K562 (cell line): Measurements from ENCODE around the gene PSMA5. TPM values are rescaled to one million over a fixed set of nuclear protein-coding genes. Genes with fewer than 3 reads are reported as not detected.

Experiments
- ARID3A ChIP-seq: IDR thresholded peaks from 2 replicates; pipeline ENCODE4 v1.6.1; 2012; ENCODE audit warnings: low read depth, low read length, improper control_type of control experiment, borderline replicate concordance
- CREB3 ChIP-seq: fragments of 450-650 bp; conservative IDR thresholded peaks from 2 replicates; pipeline ENCODE4 v1.6.1; 2016; ENCODE audit warnings: missing genetic modification characterization, low read depth, mild to moderate bottlenecking, missing compliant biosample characterization, moderate library complexity
- FOXA3 ChIP-seq, 2 experiments: fragments of 450-650 bp in 1 of 2; sonication (generic) in 1 of 2; formaldehyde crosslinking; IDR thresholded peaks in 1 of 2; conservative IDR thresholded peaks in 1 of 2; 2 replicates each; pipeline versions ENCODE4 v1.4.0 to v1.8.0; 2020 to 2022; ENCODE audit warnings: mild to moderate bottlenecking in 2 of 2, missing genetic modification reagents in 1 of 2
- HMG20B ChIP-seq: fragments of 250-450 bp; sonication (Bioruptor Pico); IDR thresholded peaks from 2 replicates; pipeline ENCODE4 v1.5.0; 2021; ENCODE audit warnings: mild to moderate bottlenecking
- JUNB ChIP-seq: fragments of 450-650 bp; formaldehyde crosslinking; conservative IDR thresholded peaks from 2 replicates; pipeline ENCODE4 v1.4.0; 2020; ENCODE audit warnings: mild to moderate bottlenecking
- MAFF ChIP-seq: IDR thresholded peaks from 2 replicates; pipeline ENCODE4 v1.6.1; 2012; ENCODE audit warnings: low read length, improper control_type of control experiment
- MAFK ChIP-seq: IDR thresholded peaks from 2 replicates; pipeline ENCODE4 v1.6.1; 2011; ENCODE audit warnings: low read length, improper control_type of control experiment
- NFE2 ChIP-seq: IDR thresholded peaks from 2 replicates; pipeline ENCODE4 v1.6.1; 2014; ENCODE audit warnings: antibody characterized with exemption, low read depth
- POU5F1 ChIP-seq: fragments of 150-350 bp; IDR thresholded peaks from 2 replicates; pipeline ENCODE4 v1.6.1; 2014; ENCODE audit warnings: borderline replicate concordance, low read length, low read depth, mild to moderate bottlenecking; ENCODE audit not compliant: partially characterized antibody
- RBM17 ChIP-seq: fragments of 200-400 bp; formaldehyde crosslinking; IDR thresholded peaks from 2 replicates; pipeline ENCODE4 v1.6.1; 2017; ENCODE audit warnings: low read depth, mild to moderate bottlenecking, low read length, borderline replicate concordance
- RUNX1 ChIP-seq: sonication (generic); IDR thresholded peaks from 2 replicates; pipeline ENCODE4 v1.6.1; 2016; ENCODE audit warnings: antibody characterized with exemption, low read depth
- SP1 ChIP-seq: sonication (generic); formaldehyde crosslinking; IDR thresholded peaks from 2 replicates; pipeline ENCODE4 v1.8.1; 2022; ENCODE audit warnings: mild to moderate bottlenecking, missing genetic modification reagents
- ZNF12 ChIP-seq: sonication (generic); formaldehyde crosslinking; IDR thresholded peaks from 2 replicates; pipeline ENCODE4 v1.4.0; 2020; ENCODE audit warnings: mild to moderate bottlenecking, missing genetic modification reagents
- ZNF318 ChIP-seq, 2 experiments: fragments of 450-650 bp; IDR thresholded peaks; 2 replicates each; pipeline ENCODE4 v1.6.1; 2016; ENCODE audit warnings: mild to moderate bottlenecking in 2 of 2, borderline replicate concordance in 1 of 2, low read depth in 1 of 2, moderate library complexity in 1 of 2
- polyA plus RNA-seq, 8 experiments: library from polyadenylated mRNA; depleted of rRNA in 4 of 8; stranded (reverse) in 5 of 8; unstranded in 3 of 8; fragments of >200 nt; fragmentation: Nextera tagmentation in 2 of 8; fragmentation: Illumina TruSeq in 1 of 8; extraction: Ambion mirVana in 2 of 8; extraction: Trizol in 1 of 8; gene quantifications; 2 replicates each; pipeline versions ENCODE4 v1.2.1 to v1.2.3, GENCODE V29; 2011 to 2014; ENCODE audit warnings: inconsistent platforms in 1 of 8, missing spikeins in 1 of 8
- total RNA-seq, 7 experiments: library from RNA; depleted of rRNA in 6 of 7; stranded (reverse); fragments of >200 nt in 6 of 7; fragmentation: Illumina TruSeq in 2 of 7; extraction: Trizol in 2 of 7; gene quantifications; 2 replicates each; pipeline versions ENCODE4 v1.2.1 to v1.2.3, GENCODE V29; 2011 to 2021; ENCODE audit warnings: low replicate concordance in 1 of 7
- TF ChIP-seq, protein P1 (sequence below): fragments of 250-450 bp; sonication (Bioruptor Pico); IDR thresholded peaks from 2 replicates; pipeline ENCODE4 v1.8.0; 2021; ENCODE audit warnings: borderline replicate concordance, mild to moderate bottlenecking, moderate library complexity; ENCODE audit not compliant: poor library complexity, severe bottlenecking

The PSMA5 gene
- total and polyA plus RNA-seq, 9 of the 15 experiments (the other 6 are each of a cell fraction or from before 2014, with no cell fraction given): 82.6 to 542 (median 287) TPM

DNA sequence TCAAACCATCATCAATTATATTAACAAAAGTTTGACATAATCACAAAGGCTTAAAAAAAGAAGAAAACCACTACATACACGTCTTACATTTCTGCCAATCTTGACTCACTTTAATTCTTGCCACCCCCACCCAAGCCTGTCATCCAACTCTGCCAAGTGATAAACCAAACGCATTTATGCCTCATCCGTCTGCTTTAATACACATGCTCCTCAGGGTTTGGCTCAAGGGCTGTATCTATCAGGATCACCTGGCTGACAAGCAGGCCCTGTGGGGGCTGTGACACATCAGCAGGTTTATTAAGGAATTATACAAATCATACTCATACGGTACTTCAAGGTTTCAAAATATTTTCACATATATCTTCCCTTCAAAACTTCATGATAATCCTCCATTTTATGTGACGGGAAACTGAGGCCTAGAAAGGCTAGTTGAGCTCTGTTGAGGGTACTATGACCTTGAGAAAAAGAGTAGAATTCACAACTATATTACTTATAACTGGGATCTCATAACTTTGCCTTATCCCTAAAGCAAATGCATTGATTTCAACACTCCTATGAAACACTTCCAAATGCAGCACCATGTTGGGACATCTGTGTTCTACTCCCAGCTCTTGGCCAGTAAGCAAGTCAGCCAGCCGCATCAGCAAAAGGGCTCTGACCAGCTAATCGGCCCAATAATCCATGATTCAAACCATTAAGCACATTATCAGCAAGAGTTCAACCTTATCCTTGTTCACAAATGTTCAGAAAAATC lies 37.2 kb downstream of the PSMA5 start (continued):
- TF ChIP-seq ZNF12 (CRISPR knock-in tag) (no peak), RBM17 (no peak), CREB3 (tag) (no peak), ARID3A (no peak; the same call in 1 of the 2 replicates), JUNB (CRISPR knock-in tag) (no peak), MAFK (no peak; the same call in 1 of the 2 replicates), ZNF318 (IDR thresholded peaks at IDR 0.05; ENCODE audit: borderline replicate concordance in 1 of 2, low read depth in 1 of 2) (no peak), NFE2 (no peak), FOXA3 (CRISPR knock-in tag; conservative IDR thresholded peaks at IDR 0.05 in 1 of 2, IDR thresholded peaks at IDR 0.05 in 1 of 2) (no peak; a peak in 1 of 4 replicates), HMG20B (CRISPR knock-in tag) (no peak), MAFF (no peak), RUNX1 (no peak), POU5F1 (no peak), SP1 (CRISPR knock-in tag) (0 out of 2 replicates have a peak, but pooled peaks have one; percentile 1)
- TF ChIP-seq, protein P1, sequence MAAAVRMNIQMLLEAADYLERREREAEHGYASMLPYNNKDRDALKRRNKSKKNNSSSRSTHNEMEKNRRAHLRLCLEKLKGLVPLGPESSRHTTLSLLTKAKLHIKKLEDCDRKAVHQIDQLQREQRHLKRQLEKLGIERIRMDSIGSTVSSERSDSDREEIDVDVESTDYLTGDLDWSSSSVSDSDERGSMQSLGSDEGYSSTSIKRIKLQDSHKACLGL: no peak
